CD4-positive, alpha-beta T cell treated with Interleukin-21 for 1 hour (primary cell): ENCODE measurements around the gene NOC2L.
"Not testable (repeated sequence)": the region's sequence is repeated elsewhere in the genome, so short reads cannot be mapped to it uniquely, and the experiment has no call there.

Experiments
- DNase-seq: peaks from one replicate; pipeline ENCODE4 v3.0.0-alpha.2; 2020

NOC2L gene

DNA sequence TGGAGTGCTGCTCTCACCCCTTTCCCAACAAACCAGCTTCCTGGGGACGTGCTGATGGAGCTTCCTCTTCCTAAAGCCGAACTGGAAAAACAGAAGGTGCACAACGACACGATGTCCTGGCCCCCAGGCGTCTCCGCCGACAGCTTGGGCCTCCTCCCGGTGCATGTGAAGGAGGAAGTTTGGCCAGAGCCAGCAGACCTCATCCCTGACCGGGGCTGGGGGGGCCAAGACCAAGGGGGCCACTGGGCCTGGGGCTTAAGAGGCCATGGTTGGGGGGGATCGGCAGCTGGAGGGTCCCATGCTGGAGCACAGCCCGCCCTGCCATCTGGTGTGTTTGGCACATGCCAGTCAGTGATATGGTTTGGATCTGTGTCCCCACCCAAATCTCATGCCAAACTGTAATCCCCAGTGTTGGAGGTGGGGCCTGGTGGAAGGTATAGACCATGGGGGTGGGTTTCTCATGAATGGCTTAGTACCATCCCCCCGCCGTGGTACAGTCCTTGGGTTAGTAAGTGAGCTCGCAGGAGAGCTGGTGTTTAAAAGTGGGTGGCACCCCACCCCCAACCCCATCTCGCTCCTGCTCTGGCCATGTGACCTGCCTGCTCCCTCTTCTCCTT is 34.4 kb upstream of the NOC2L start:
- DNase-seq: no peak

DNA sequence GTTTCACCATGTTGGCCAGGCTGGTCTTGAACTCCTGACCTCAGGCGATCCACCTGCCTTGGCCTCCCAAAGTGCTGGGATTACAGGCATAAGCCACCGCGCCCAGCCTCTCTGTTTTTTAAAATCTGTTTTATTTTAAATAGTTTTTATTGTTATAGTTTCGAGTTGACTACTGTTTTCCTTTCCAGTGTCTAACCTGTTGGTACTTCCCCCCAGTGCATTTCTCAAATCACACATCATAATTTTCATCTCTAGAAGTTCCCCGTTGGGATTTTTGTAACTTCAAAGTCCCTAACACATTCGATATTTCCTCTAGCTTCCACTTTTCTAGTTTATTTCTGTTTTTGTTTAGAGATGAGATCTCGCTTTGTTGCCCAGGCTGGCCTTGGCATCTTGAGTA is 33.3 kb upstream of the NOC2L start:
- no peak for DNase-seq

DNA sequence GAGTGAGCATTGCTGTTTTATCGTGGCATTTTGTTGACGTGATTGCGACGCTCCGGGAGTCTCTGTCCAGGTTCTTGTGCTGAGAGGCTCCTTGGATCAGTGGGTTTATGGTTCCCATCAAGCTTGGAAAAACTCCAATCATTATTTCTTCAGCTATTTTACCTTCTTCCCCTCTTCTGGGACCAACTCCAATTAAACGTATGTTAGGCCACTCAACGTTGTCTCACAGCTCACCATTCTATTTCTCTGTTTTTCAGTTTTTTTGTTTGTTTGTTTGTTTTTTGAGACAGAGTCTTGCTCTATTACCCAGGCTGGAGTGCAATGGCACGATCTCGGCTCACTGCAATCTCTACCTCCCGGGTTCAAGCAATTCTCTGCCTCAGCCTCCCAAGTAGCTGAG is 32.8 kb upstream of the NOC2L start:
- DNase-seq: no peak

DNA sequence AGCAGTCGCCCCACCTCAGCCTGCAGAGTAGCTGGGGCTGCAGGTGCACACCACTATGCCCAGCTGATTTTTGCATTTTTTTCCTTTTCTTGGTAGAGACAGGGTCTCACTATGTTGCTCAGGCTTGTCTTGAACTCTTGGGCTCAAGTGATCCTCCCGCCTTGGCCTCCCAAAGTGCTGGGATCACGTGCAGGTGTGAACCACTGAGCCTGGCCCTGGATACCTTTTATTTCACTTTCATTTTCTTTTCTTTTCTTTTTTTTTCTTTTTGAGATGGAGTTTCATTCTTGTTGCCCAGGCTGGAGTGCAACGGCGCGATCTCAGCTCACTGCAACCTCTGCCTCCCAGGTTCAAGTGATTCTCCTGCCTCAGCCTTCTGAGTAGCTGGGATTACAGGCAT is 32.2 kb upstream of the NOC2L start:
- not testable (repeated sequence) for DNase-seq

DNA sequence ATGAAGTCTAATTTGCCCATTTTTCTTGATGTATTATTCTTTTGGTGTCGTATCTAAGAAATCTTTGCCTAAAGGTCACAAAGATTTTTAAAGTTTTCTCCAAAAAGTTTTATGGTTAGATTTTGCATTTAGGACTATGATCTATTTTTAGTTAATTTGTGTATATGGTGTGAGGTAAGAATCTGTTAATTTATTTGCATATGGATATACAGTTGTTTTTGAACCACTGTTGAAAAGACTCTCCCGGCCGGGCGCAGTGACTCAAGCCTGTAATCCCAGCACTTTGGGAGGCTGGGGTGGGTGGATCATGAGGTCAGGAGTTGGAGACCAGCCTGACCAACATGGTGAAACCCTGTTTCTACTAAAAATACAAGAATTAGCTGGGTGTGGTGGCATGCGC is 29.0 kb upstream of the NOC2L start:
- DNase-seq: not testable (repeated sequence)

DNA sequence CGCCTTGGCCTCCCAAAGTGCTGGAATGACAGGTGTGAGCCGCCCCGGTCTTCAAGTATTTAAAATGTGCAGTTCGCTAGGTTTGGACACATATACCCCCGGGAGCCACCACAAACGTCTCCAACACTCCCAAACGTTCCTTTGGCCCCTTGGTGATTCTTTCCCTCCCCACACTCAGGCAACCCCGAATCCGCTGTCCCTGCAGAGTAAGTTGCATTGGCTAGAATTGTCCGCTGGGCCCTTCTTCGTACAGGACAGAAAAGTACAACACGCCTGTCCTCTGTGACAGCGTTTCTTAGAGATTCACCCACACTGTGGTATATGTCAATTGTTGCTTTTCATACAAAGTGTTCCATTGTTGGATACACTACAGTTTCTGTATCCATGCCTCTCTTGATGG is 26.1 kb upstream of the NOC2L start:
- DNase-seq: no peak

DNA sequence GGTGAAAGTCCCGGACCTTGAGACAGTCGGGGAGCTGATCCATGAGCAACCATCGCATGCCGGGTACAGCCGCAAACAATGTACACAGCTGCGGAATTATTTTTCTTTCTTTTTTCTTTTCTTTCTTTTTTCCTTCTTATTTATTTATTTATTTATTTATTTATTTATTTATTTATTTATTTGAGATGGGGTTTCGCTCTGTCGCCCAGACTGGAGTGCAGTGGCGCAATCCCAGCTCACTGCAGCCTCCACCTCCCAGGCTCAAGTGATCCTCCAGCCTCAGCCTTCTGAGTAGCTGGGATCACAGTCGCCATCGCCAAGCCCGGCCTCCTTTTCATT is 25.4 kb upstream of the NOC2L start:
- no peak for DNase-seq

DNA sequence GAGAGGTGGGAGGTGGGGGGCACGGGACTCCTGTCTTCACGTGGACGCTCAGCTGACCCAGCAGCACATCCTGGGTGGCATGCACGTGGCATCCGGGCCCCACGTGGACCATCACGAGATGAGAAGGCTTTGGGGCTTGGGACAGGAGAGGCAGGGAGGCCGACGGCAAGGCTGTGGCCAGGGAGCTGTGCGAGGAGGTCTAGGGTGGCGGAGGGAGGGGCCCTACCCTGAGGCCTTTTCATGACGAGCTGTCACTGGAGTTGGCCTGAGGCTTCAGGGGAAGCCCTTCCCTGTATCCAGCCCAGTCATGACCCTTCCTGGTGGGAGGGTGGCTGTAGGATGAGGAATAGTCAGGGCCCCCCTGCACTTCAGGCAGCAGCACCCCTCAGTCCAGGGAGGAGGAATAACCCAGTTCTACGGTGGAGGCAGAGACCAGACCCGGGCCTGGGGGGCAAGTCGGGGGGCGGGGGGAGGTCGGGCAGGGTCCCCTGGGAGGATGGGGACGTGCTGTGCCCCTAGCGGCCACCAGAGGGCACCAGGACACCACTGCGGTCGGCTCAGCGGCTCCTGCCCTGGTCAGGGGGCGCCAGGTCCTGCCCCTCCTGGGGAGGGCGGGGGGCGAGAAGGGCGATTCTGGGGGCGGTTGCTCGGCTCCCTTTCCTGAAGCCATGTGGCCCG is 24.9 kb upstream of the NOC2L start:
- peak; percentile 56 for DNase-seq

DNA sequence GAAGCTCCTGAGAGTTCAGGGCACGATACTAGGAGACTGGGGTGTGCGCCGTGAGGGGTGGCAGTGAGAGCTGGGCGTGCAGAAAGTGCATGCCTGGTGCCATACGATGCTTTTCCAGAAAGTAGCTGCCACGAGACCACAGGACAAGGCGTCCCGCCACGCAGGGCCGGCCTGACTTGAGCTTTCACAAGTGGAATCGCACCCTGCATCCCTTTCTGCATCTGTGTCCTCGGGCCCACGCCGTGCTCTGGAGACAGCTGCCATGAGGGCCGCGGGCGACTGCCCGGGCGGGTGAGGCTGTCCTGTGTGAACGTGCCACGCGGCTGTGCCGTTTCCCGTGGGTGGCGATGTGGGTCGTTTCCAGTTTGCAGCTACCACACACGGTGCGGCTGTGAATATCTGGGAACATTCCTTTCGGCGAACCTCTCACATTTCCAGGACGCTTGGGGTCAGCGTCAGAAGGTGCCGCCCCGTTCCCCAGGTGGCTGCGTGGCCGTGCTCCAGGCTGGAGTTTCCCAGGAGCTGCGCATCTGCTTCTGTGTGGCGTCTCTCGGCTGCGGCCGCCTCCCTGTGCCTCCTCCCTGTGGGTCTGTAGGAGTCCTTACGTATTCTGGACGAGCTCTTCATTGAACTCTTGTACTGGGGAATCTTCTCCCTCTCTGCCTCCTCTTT is 23.8 kb upstream of the NOC2L start:
- no peak for DNase-seq

DNA sequence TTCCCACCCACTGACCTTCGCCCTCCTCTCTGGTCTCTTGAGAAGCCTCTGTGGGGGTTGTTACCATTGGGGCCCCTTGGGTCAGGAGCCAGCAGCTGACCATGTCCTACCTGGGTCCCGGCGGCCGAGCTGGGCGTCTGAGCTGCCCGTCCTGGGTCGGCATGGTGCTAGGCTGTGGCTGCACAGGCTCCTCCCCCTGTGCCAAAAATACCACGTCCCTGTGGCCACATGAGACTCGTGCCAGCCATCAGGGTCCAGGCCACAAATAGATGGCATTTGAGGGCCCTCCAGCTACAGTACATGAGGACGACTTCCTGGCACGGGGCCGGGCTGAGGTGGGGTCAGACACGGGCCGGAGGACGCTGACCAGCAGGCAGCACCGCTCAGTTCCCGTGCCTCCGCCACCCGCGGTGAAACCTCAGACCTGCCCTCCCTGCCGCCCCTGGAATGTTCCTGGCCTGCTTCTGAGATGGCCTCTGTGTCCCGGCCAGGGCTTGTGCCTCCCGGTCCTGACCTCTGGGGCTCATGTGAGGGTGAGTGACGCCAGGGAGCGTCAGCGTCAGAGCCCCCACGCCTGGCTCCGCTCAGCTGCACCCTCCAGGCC is 23.0 kb upstream of the NOC2L start, which contains the start of gene PERM1:
Gene PERM1, minus strand, starts transcription at position 139 of the 604 bp plus-strand sequence. CDS start 1,064 bp downstream, outside the sequence.
- DNase-seq: no peak

DNA sequence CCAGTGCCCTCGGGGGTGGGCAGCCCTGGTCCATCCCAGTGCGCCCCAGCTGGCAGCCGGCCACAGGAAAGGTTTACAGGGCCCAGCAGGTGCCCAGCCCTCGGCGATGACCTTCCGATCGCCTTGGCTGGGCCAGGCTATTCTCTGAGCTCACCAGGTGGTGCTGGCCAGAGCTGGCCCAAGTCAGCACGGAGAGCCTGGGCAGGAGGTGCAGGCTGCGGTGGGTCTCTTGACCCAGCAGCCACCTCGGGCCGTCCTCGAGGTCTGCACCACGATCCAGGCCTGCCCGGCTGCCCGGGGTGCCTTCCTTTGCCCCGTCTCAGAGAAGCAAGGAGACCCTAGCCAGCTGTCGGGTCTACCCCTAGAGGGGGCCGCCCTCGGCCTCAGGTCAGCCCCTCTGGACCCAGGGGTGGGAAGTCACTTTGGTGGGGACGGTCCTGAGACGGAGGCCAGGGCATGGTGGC is 22.5 kb upstream of the NOC2L start:
- no peak for DNase-seq

DNA sequence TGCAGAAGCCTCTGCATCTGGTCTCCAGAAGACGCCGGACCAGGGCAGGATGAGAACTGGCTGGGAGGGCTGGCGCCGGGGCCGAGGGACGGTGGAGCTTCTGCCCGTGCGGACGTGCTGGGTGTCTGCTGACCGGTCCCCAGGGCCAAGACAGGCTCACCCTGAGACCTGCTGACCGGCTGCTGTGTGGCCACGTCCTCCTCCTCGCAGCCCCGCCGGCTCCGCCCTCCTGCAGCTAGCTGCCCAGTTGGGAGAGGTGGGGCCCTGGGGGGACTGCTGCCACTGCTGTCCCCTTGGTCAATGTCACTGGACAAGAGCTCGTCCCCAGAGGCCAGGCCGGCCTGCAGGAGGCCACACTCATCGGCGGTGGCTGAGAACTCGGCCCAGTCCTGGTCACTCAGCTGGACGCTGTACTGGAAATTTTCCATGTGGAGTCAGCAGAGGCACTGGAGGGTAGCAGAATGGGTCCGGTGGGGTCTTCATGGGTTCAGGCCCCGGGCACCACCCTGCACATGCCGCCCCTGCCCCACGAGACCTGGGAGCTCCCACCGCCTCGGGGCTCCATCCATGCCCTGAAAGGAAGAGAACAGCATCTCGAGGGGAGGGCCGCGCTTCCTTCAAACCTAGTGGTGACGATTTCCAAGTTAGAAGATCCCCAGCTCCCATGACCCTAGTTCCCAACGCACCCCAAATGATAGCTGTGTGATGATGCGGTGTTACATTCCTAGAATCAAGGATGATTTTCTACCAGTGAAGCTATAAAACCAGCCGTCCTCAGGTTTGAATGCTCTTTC is 21.7 kb upstream of the NOC2L start:
- no peak for DNase-seq

DNA sequence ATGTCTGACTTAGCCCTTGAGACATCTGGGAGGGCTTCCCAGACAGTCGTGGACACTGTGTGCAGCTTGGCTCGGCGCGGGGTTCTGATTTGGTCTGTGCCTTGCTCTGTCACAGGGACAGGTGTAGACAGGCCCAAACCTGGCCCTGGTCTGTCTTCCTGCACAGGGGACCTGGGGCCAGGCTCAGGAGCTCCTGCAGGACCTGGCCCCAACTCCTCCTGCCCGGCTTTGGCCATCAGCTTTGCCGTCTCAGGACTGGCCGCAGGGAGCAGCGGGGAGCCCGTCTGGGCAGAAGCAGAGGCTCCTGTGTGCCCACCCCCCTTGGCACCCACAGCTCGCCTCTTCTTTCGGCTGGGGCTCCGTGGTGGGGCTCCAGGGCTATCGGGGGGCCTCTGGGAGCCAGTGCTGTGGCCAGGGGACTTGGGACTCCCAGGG is 21.1 kb upstream of the NOC2L start:
- DNase-seq: no peak

DNA sequence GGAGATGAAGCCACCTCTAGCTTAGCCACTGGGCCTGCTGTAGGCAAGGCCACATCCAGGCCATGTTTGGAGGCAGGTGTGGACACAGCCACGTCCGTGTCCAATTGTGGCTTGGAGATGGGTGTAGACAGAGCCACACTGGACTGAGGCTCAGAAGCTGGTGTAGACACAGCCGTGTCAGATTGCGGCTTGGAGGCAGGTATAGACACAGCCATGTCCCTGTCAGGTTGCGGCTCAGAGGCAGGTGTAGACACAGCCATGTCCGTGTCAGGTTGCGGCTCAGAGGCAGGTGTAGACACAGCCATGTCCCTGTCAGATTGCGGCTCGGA is 20.7 kb upstream of the NOC2L start:
- DNase-seq: no peak

DNA sequence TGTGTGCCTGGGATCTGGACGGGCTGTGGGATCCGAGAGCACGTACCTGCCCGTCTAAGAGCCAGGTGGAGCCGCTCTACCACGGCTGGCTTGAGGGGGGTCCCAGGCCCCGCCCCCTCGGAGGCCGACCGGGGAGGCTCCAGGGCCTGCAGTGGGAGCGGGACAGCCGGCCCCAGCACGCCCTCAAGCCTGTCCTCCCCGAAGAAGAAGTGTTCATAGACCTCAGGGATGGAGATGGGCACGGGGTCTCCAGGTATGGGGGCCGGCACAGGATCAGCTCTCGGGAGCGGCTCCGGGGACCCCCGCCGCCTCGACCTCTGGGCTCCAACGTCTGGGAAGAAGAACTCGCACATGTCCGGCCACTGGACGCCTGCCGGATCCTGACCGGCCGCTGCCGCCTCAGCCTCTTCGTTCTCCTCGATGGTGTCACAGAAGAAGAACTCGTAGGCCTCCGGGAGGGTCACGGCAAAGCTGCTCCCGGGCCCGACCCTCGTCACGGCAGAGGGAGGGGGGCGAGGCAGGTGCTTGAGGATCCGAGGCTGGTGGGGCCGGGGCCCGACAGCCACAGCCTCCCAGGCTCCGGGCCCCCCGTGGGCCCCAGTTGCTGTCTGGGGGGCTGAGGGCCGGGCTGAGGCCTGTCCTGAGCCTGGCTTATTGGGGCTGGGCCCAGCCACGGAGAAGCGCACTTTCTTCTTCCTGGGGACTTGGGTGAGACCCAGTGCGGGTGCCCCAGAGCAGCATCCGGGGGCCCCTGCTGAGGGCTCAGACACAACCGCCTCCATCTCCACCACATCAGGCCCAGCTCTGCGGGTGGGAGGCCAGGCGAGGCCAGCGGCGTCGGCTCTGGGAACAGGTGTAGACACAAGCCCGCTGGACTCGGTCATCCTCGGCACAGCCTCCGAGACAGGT is 20.0 kb upstream of the NOC2L start:
- DNase-seq: no peak

DNA sequence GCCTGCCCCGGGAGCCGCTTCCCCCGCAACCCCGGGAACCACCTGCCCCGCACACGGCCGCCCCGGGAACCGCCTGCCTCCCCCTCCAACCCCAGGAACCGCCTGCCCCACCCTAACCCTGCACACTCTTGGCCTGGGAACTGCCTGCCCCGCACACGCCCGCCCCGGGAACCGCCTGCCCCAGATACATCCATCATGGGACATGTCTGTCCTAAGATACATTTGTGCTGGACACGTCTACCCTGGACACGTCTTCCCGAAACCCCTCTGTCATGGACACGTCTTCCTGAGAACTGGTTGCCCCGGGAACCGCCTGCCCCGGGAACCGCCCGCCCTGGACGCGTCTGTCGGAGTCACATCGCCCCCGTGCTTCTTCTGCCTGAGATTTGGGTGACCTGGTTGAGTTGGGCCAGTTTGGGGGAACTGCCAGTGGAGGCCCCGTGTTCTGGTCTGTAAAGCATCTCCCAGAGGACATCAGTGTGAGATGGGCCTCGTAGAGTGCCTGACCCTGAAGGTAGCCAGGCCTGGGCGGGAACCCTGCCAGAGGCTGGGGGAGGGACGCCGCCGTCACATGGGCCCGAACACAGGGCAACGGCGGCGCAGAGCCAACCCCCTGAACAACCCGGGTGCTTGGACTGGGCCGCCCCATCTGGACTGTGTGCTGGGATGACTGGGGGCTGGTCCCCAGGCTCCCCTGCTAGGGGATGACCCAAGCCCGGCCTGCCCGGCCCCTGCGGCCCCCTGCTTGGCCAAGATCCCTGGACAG is 19.2 kb upstream of the NOC2L start:
- no peak for DNase-seq

DNA sequence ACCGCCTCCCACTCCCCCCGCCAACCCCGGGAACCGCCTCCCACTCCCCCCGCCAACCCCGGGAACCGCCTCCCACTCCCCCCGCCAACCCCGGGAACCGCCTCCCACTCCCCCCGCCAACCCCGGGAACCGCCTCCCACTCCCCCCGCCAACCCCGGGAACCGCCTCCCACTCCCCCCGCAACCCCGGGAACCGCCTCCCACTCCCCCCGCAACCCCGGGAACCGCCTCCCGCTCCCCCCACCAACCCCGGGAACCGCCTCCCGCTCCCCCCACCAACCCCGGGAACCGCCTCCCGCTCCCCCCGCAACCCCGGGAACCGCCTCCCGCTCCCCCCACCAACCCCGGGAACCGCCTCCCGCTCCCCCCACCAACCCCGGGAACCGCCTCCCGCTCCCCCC is 17.7 kb upstream of the NOC2L start:
- not testable (repeated sequence) for DNase-seq

DNA sequence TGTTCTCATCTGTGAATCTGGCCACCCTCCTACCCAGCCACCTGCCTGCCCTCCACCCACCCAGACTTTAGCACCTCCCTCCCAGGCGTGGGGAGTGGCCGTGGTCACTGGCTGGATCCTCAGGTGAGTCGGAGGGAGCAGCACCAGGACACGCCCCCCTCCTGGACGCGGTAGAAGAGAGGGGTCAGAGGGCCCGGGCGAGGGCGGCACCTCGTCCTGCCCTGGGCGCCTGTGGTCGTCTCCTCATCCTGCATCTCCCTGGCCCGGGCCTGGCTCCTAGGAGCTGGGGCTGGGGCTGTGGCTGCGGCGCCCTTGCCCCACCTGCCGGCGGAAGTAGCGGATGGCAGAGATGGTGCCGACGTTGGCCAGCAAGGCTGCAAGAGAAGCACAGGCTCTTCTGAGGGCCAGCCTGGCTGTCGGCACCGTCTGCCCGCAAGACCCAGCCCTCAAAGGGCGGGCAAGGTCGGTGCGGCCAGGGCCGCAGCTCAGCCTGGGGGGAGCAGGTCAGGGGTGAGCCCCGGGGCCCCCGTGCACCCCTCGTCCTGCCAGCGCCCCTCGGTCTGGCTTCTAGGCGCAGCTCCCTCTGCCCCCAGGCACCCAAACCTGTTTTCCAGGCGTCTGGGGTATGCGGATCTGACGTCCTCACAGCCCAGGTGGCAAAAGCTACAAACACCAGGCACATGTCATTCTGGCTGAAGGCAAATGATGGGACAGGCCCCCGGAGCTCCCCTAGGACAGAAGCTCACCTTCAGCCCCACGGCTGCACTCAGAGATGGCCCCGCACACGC is 17.0 kb upstream of the NOC2L start:
- peak; percentile 72 for DNase-seq

DNA sequence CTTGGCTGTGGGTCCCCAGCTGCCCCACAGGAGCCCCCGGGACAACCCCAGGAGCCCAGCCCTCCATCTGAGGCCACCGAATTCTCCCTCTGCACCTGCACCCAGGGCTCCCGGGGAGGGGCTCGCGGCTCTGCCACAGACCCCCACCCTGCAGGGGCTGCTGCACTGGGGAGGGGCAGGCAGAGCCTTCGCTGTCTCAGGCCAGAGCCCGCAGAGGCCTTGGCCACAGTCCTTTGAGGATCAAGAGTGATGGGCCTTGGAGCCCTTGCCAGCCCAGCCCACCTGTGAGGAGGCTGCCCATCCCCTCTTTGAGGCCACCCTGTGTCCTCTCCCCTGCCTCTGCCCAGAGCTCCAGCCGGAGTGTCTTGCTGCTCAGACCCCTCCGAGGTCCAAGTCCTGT is 16.3 kb upstream of the NOC2L start:
- no peak for DNase-seq

DNA sequence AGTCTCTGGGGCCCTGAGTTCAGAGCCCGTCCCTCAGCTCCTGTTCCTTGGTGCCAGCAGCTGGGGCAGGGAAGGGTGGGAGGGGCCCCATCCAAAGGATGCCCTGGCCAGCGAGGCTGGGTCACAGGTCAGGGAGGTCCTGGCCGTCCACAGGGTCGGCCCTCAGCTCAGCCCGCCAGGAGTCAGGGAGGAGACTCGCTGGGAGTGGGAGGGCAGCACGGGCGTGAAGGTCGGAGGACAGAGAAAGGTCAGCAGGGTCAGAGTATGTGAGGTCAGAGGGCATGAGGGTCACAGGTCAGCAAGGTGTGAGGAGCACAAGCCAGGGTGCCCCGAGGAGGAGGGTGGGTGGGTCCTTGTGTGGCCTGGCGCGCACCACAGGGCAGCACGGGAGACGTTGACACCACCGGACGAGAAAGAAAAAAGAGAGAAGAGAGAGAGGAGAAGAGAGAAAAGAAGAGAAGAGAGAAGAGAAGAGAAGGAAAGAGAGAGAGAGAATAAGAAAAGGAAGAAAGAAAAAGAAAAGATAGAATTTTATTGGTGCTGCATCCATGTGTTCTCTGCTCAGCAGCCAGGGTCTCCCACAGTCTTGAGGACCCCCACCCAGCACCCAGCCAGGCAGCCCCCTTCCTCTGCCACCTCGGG is 15.8 kb upstream of the NOC2L start:
- DNase-seq: no peak
